H9 (cell line): Measurements from ENCODE around the gene PREX1. TPM values are rescaled to one million over a fixed set of nuclear protein-coding genes. Genes with fewer than 3 reads are reported as not detected.

ENCODE experiments used
- DNase-seq: peaks from one replicate; pipeline ENCODE4 v3.0.0-alpha.2; 2017
- H2AFZ ChIP-seq: one replicate; pipeline ENCODE4 v1.6.1; 2013; ENCODE audit warnings: mild to moderate bottlenecking, low read length, control low read depth, moderate library complexity
- H2AK5ac ChIP-seq: 2 replicates; pipeline ENCODE4 v1.6.1; 2013; ENCODE audit warnings: low read length, control low read depth, mixed read lengths; ENCODE audit not compliant: insufficient read length
- H2BK120ac ChIP-seq: one replicate; pipeline ENCODE4 v1.6.1; 2013; ENCODE audit warnings: low read depth, mild to moderate bottlenecking, low read length, control low read depth, inconsistent platforms; ENCODE audit not compliant: poor library complexity, severe bottlenecking
- H2BK12ac ChIP-seq: 2 replicates; pipeline ENCODE4 v1.6.1; 2013; ENCODE audit warnings: low read length, control low read depth, mixed read lengths, low read depth; ENCODE audit not compliant: insufficient read length
- H2BK15ac ChIP-seq: 2 replicates; pipeline ENCODE4 v1.6.1; 2013; ENCODE audit warnings: low read depth, low read length, control low read depth
- H2BK20ac ChIP-seq: one replicate; pipeline ENCODE4 v1.6.1; 2013; ENCODE audit warnings: low read depth, mild to moderate bottlenecking, low read length, control low read depth, inconsistent platforms; ENCODE audit not compliant: poor library complexity, severe bottlenecking
- H2BK5ac ChIP-seq: 2 replicates; pipeline ENCODE4 v1.6.1; 2013; ENCODE audit warnings: low read length, control low read depth, mixed read lengths; ENCODE audit not compliant: insufficient read length
- H3K14ac ChIP-seq: 2 replicates; pipeline ENCODE4 v1.6.1; 2013; ENCODE audit warnings: low read length, control low read depth; ENCODE audit not compliant: insufficient read depth
- H3K18ac ChIP-seq: 2 replicates; pipeline ENCODE4 v1.6.1; 2013; ENCODE audit warnings: low read depth, mild to moderate bottlenecking, mixed read lengths, low read length, control low read depth; ENCODE audit not compliant: insufficient read length
- H3K23ac ChIP-seq: 2 replicates; pipeline ENCODE4 v1.6.1; 2013; ENCODE audit warnings: low read length, control low read depth, mixed read lengths, low read depth; ENCODE audit not compliant: insufficient read length
- H3K23me2 ChIP-seq: 2 replicates; pipeline ENCODE4 v1.6.1; 2013; ENCODE audit warnings: low read depth, mild to moderate bottlenecking, mixed read lengths, low read length, control low read depth; ENCODE audit not compliant: insufficient read length, poor library complexity, severe bottlenecking
- H3K27ac ChIP-seq: 2 replicates; pipeline ENCODE4 v1.5.1; 2013; ENCODE audit warnings: low read length, control low read depth, mixed read lengths, low read depth; ENCODE audit not compliant: insufficient read length
- H3K27me3 ChIP-seq: 2 replicates; pipeline ENCODE4 v1.6.1; 2013; ENCODE audit warnings: low read length, control low read depth, inconsistent platforms; ENCODE audit not compliant: insufficient read depth
- H3K4ac ChIP-seq: 2 replicates; pipeline ENCODE4 v1.6.1; 2013; ENCODE audit warnings: low read depth, mild to moderate bottlenecking, control low read depth, inconsistent platforms, low read length, moderate library complexity
- H3K4me1 ChIP-seq: 2 replicates; pipeline ENCODE4 v1.6.1; 2013; ENCODE audit warnings: low read length, control low read depth, inconsistent platforms; ENCODE audit not compliant: insufficient read depth
- H3K4me2 ChIP-seq: 2 replicates; pipeline ENCODE4 v1.6.1; 2013; ENCODE audit warnings: low read length, control low read depth, mixed read lengths; ENCODE audit not compliant: insufficient read length, insufficient read depth
- H3K56ac ChIP-seq: 2 replicates; pipeline ENCODE4 v1.6.1; 2013; ENCODE audit warnings: low read depth, mild to moderate bottlenecking, mixed read lengths, low read length, control low read depth; ENCODE audit not compliant: insufficient read length
- H3K79me1 ChIP-seq: 2 replicates; pipeline ENCODE4 v1.6.1; 2013; ENCODE audit warnings: low read depth, mild to moderate bottlenecking, moderate library complexity, low read length, control low read depth, inconsistent platforms; ENCODE audit not compliant: insufficient read depth, poor library complexity, severe bottlenecking
- H3K79me2 ChIP-seq: 2 replicates; pipeline ENCODE4 v1.6.1; 2013; ENCODE audit warnings: low read length, control low read depth, inconsistent platforms; ENCODE audit not compliant: insufficient read depth
- H3K9ac ChIP-seq: 2 replicates; pipeline ENCODE4 v1.6.1; 2013; ENCODE audit warnings: low read length, control low read depth, mixed read lengths; ENCODE audit not compliant: insufficient read length; ENCODE audit errors: extremely low read depth
- H3K9me3 ChIP-seq: one replicate; pipeline ENCODE4 v1.6.1; 2013; ENCODE audit warnings: low read depth, low read length, inconsistent platforms; ENCODE audit not compliant: control insufficient read depth
- H3T11ph ChIP-seq: one replicate; pipeline ENCODE4 v1.6.1; 2013; ENCODE audit warnings: mild to moderate bottlenecking, low read length, control low read depth, inconsistent platforms
- H4K20me1 ChIP-seq: one replicate; pipeline ENCODE4 v1.6.1; 2013; ENCODE audit not compliant: control insufficient read depth, insufficient read length, insufficient read depth
- H4K5ac ChIP-seq: 2 replicates; pipeline ENCODE4 v1.6.1; 2013; ENCODE audit warnings: low read depth, mild to moderate bottlenecking, mixed read lengths, low read length, control low read depth; ENCODE audit not compliant: insufficient read length
- H4K8ac ChIP-seq: replicated peaks from 2 replicates; pipeline ENCODE4 v1.6.1; 2013; ENCODE audit warnings: low read length, control low read depth, mixed read lengths, low read depth; ENCODE audit not compliant: insufficient read length
- H4K91ac ChIP-seq: 2 replicates; pipeline ENCODE4 v1.6.1; 2013; ENCODE audit warnings: low read depth, mild to moderate bottlenecking, moderate library complexity, mixed read lengths, low read length, control low read depth; ENCODE audit not compliant: insufficient read length
- H3K27ac Mint-ChIP-seq, 3 experiments: 2 replicates in 2 of 3; 3 replicates in 1 of 3; pipeline ENCODE4 v1.8.0; 2020 to 2021; ENCODE audit warnings: mixed read lengths in 3 of 3, mild to moderate bottlenecking in 1 of 3, moderate library complexity in 1 of 3
- H3K27me3 Mint-ChIP-seq: 2 replicates; pipeline ENCODE4 v1.8.0; 2021; ENCODE audit warnings: low read depth, mild to moderate bottlenecking, moderate library complexity, mixed read lengths
- H3K36me3 Mint-ChIP-seq, 3 experiments: 2 replicates in 2 of 3; 3 replicates in 1 of 3; pipeline ENCODE4 v1.8.0; 2020 to 2021; ENCODE audit warnings: low read depth in 3 of 3, mixed read lengths in 3 of 3; ENCODE audit not compliant: insufficient read depth in 1 of 3
- H3K4me1 Mint-ChIP-seq, 2 experiments: 2 replicates each; pipeline ENCODE4 v1.8.0; 2020; ENCODE audit warnings: mixed read lengths in 2 of 2
- H3K4me3 Mint-ChIP-seq, 2 experiments: 2 replicates in 1 of 2; 3 replicates in 1 of 2; pipeline ENCODE4 v1.8.0; 2020 to 2021; ENCODE audit warnings: mild to moderate bottlenecking in 2 of 2, mixed read lengths in 2 of 2, moderate library complexity in 1 of 2
- H3K9me3 Mint-ChIP-seq, 2 experiments: 2 replicates in 1 of 2; 3 replicates in 1 of 2; pipeline ENCODE4 v1.8.0; 2020; ENCODE audit warnings: mild to moderate bottlenecking in 2 of 2, mixed read lengths in 2 of 2, moderate library complexity in 1 of 2
- CTCF ChIP-seq: fragments of 200-600 bp; sonication (generic); conservative IDR thresholded peaks from 3 replicates; pipeline ENCODE4 v1.8.0; 2021; ENCODE audit warnings: antibody characterized with exemption, mild to moderate bottlenecking
- WGBS: extraction: QIAGEN DNeasy Blood & Tissue Kit; methylation state at CpG from one replicate; pipeline ENCODE4 v1.1.7; 2013; ENCODE audit warnings: missing lambda C conversion rate, low lambda C conversion rate, mixed read lengths; ENCODE audit not compliant: insufficient read length; ENCODE audit errors: extremely low coverage; 5-methylcytosine and 5-hydroxymethylcytosine counted together
- total RNA-seq: library from RNA; stranded (reverse); gene quantifications from 2 replicates; pipeline ENCODE4 v1.2.1, GENCODE V29; 2021

Gene PREX1
- total RNA-seq, 1 experiment from 2014 or later: 6.6 TPM

GRCh38 chr20:48676795-48677460 lies 150.9 kb downstream of the PREX1 start:
- H3K18ac ChIP-seq: no peak overlapping the region
- no peak overlapping the region for H2BK15ac ChIP-seq
- no peaks in the 10 kb centered on the region for H3K79me2 ChIP-seq
- no peaks in the 10 kb centered on the region for H3K23me2 ChIP-seq
- no peaks in the 10 kb centered on the region for H4K20me1 ChIP-seq
- TF ChIP-seq CTCF: no peak
- no peak overlapping the region for H2BK12ac ChIP-seq
- no peak overlapping the region for H3K27ac ChIP-seq
- no peak overlapping the region for H3K23ac ChIP-seq
- H3K56ac ChIP-seq: no peak overlapping the region
- peaks cover 3 to 4% of the 10 kb centered on the region in 2 experiments; a peak in 3 of 4 replicates for H3K4me1 Mint-ChIP-seq
- no peak overlapping the region for H3K4me3 Mint-ChIP-seq
- H3K79me1 ChIP-seq: no peaks in the 10 kb centered on the region
- H3K9ac ChIP-seq: no peak overlapping the region
- no peaks in the 10 kb centered on the region for H3K27me3 ChIP-seq
- no peak overlapping the region for H2BK20ac ChIP-seq
- no peaks in the 10 kb centered on the region for H3K9me3 ChIP-seq
- no peak overlapping the region for H2AK5ac ChIP-seq
- H3K27ac Mint-ChIP-seq: no peak overlapping the region
- no peaks in the 10 kb centered on the region; the same call in 1 of the 2 replicates for H3K4me1 ChIP-seq
- no peak overlapping the region for H4K5ac ChIP-seq
- no peaks in the 10 kb centered on the region for H3K27me3 Mint-ChIP-seq
- peaks cover 0 to 5% (median 3%) of the 10 kb centered on the region in 3 experiments; a peak in 3 of 7 replicates for H3K36me3 Mint-ChIP-seq
- H2AFZ ChIP-seq: no peak overlapping the region
- no CpG with 5 or more reads among the region's 12 CpGs for WGBS
- no peak overlapping the region for H3K4ac ChIP-seq
- H2BK120ac ChIP-seq: no peak overlapping the region
- H4K91ac ChIP-seq: no peak overlapping the region
- no peak overlapping the region for H2BK5ac ChIP-seq
- H3K9me3 Mint-ChIP-seq: no peaks in the 10 kb centered on the region
- no peak for DNase-seq
- H4K8ac ChIP-seq: no peak overlapping the region
- H3K14ac ChIP-seq: no peak overlapping the region
- no peak overlapping the region for H3T11ph ChIP-seq
- no peak overlapping the region for H3K4me2 ChIP-seq
